ENCODE data around the gene CHD3. TPM values are rescaled to one million over a fixed set of nuclear protein-coding genes. Genes with fewer than 3 reads are reported as not detected.

CHD3 gene
- total RNA-seq, 1 donor from 2014 or later = 12.8 TPM

- H3K4me3 Mint-ChIP-seq = no peak overlapping the region
- no peaks in the 10 kb centered on the region for H3K9me3 Mint-ChIP-seq
- H3K27me3 Mint-ChIP-seq (ENCODE audit: insufficient read depth, low read depth) = peaks cover 11% of the 10 kb centered on the region
- peaks cover 21% of the 10 kb centered on the region for H3K4me1 Mint-ChIP-seq
- H3K36me3 Mint-ChIP-seq = peaks cover 20% of the 10 kb centered on the region
- no peak overlapping the region for H3K27ac Mint-ChIP-seq
- no peak for TF ChIP-seq EZH2phosphoT487 (IDR thresholded peaks at IDR 0.05)
- TF ChIP-seq, protein P1, sequence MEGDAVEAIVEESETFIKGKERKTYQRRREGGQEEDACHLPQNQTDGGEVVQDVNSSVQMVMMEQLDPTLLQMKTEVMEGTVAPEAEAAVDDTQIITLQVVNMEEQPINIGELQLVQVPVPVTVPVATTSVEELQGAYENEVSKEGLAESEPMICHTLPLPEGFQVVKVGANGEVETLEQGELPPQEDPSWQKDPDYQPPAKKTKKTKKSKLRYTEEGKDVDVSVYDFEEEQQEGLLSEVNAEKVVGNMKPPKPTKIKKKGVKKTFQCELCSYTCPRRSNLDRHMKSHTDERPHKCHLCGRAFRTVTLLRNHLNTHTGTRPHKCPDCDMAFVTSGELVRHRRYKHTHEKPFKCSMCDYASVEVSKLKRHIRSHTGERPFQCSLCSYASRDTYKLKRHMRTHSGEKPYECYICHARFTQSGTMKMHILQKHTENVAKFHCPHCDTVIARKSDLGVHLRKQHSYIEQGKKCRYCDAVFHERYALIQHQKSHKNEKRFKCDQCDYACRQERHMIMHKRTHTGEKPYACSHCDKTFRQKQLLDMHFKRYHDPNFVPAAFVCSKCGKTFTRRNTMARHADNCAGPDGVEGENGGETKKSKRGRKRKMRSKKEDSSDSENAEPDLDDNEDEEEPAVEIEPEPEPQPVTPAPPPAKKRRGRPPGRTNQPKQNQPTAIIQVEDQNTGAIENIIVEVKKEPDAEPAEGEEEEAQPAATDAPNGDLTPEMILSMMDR (IDR thresholded peaks at IDR 0.05) = no peak
- no peak for TF ChIP-seq EZH2 (IDR thresholded peaks at IDR 0.05)
- peaks cover 16% of the 10 kb centered on the region for H3K27me3 ChIP-seq
- no peak overlapping the region for H2AFZ ChIP-seq (replicated peaks)
- peak; percentile 56 for DNase-seq (ENCODE audit: low spot score)
- H3F3A ChIP-seq (ENCODE audit: low read depth) = peaks cover 74% of the 10 kb centered on the region
- no peak overlapping the region for H3K9ac ChIP-seq
- no peaks in the 10 kb centered on the region for H3K9me3 ChIP-seq (ENCODE audit: low read depth)
- H4K20me1 ChIP-seq (ENCODE audit: low read depth) = peaks cover 76% of the 10 kb centered on the region
- peaks cover 9% of the 10 kb centered on the region for H3K36me3 ChIP-seq
- H3K4me2 ChIP-seq = peak overlapping the region; percentile 94
- peak overlapping the region; percentile 74 for H3K4me3 ChIP-seq
- no peak overlapping the region for H3K27ac ChIP-seq
- peaks cover 15% of the 10 kb centered on the region for H3K79me2 ChIP-seq (ENCODE audit: low read depth)
- peaks cover 38% of the 10 kb centered on the region for H3K4me1 ChIP-seq
Observed at GRCh38 chr17:7852919-7853690, 35.5 kb upstream of the CHD3 start.

DNA sequence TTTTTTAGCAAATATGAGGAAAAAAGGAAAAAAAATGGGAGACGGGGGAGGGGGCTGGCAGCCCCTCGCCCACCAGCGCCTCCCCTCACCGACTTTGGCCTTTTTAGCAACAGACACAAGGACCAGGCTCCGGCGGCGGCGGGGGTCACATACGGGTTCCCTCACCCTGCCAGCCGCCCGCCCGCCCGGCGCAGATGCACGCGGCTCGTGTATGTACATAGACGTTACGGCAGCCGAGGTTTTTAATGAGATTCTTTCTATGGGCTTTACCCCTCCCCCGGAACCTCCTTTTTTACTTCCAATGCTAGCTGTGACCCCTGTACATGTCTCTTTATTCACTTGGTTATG is 34.9 kb upstream of the CHD3 start:
- Histone ChIP-seq H3K79me2 (ENCODE audit: low read depth) (peaks cover 15% of the 10 kb centered on the region), H3K9ac (no peak overlapping the region), H2AFZ (replicated peaks) (no peak overlapping the region), H3K4me2 (peak overlapping the region; percentile 94), H3K27ac (no peak overlapping the region), H3K36me3 (peaks cover 9% of the 10 kb centered on the region), H3K4me3 (peak overlapping the region; percentile 74), H3K9me3 (ENCODE audit: low read depth) (no peaks in the 10 kb centered on the region), H4K20me1 (ENCODE audit: low read depth) (peaks cover 76% of the 10 kb centered on the region), H3F3A (ENCODE audit: low read depth) (peaks cover 80% of the 10 kb centered on the region), H3K27me3 (peaks cover 16% of the 10 kb centered on the region), H3K4me1 (peaks cover 43% of the 10 kb centered on the region)
- H3K4me3 Mint-ChIP-seq = peak overlapping the region; percentile 73
- no peak for TF ChIP-seq EZH2phosphoT487 (IDR thresholded peaks at IDR 0.05)
- no peak for TF ChIP-seq EZH2 (IDR thresholded peaks at IDR 0.05)
- TF ChIP-seq, protein P1 (IDR thresholded peaks at IDR 0.05) = no peak
- H3K27ac Mint-ChIP-seq = no peak overlapping the region
- H3K36me3 Mint-ChIP-seq = peaks cover 17% of the 10 kb centered on the region
- peak; percentile 65 for DNase-seq (ENCODE audit: low spot score)
- H3K4me1 Mint-ChIP-seq = peaks cover 21% of the 10 kb centered on the region
- peaks cover 11% of the 10 kb centered on the region for H3K27me3 Mint-ChIP-seq (ENCODE audit: insufficient read depth, low read depth)
- no peaks in the 10 kb centered on the region for H3K9me3 Mint-ChIP-seq

- Histone ChIP-seq H2AFZ (replicated peaks) (no peak overlapping the region), H3K79me2 (ENCODE audit: low read depth) (peaks cover 20% of the 10 kb centered on the region), H3F3A (ENCODE audit: low read depth) (peaks cover 85% of the 10 kb centered on the region), H3K9ac (no peak overlapping the region), H3K27ac (no peak overlapping the region), H3K4me1 (peaks cover 46% of the 10 kb centered on the region), H3K27me3 (peaks cover 16% of the 10 kb centered on the region), H3K9me3 (ENCODE audit: low read depth) (no peaks in the 10 kb centered on the region), H3K36me3 (peaks cover 9% of the 10 kb centered on the region), H3K4me2 (peak overlapping the region; percentile 94), H4K20me1 (ENCODE audit: low read depth) (peaks cover 71% of the 10 kb centered on the region), H3K4me3 (peak overlapping the region; percentile 74)
- TF ChIP-seq, protein P1 (IDR thresholded peaks at IDR 0.05) = no peak
- no peak for TF ChIP-seq EZH2 (IDR thresholded peaks at IDR 0.05)
- TF ChIP-seq EZH2phosphoT487 (IDR thresholded peaks at IDR 0.05) = no peak
- peak; percentile 59 for DNase-seq (ENCODE audit: low spot score)
- Mint-ChIP-seq H3K27ac (no peak overlapping the region), H3K4me1 (peaks cover 21% of the 10 kb centered on the region), H3K36me3 (peaks cover 17% of the 10 kb centered on the region), H3K27me3 (ENCODE audit: insufficient read depth, low read depth) (peaks cover 11% of the 10 kb centered on the region), H3K4me3 (peak overlapping the region; percentile 73), H3K9me3 (no peaks in the 10 kb centered on the region)
Observed at GRCh38 chr17:7854078-7854777, 34.4 kb upstream of the CHD3 start.
